ENCODE data around the gene FAAP20. TPM values are rescaled to one million over a fixed set of nuclear protein-coding genes. Genes with fewer than 3 reads are reported as not detected.

FAAP20 gene
- total RNA-seq, 1 donor from 2014 or later, result 23.4 TPM

GRCh38 chr1:2212274-2212531, 17.6 kb upstream of the FAAP20 start:
- no peak for DNase-seq (ENCODE audit: low read depth)

- DNase-seq (ENCODE audit: low read depth), result no peak
Measured at GRCh38 chr1:2210786-2211185, 16.2 kb upstream of the FAAP20 start.

GRCh38 chr1:2210084-2210653, 15.6 kb upstream of the FAAP20 start:
- no peak for DNase-seq (ENCODE audit: low read depth)

- no peak for DNase-seq (ENCODE audit: low read depth)
Measured at GRCh38 chr1:2209400-2210083, 15.0 kb upstream of the FAAP20 start.

- DNase-seq (ENCODE audit: low read depth), result peak; percentile 88
Measured at GRCh38 chr1:2208309-2209239, 14.0 kb upstream of the FAAP20 start.

- DNase-seq (ENCODE audit: low read depth), result no peak
Measured at GRCh38 chr1:2206813-2207487, 12.4 kb upstream of the FAAP20 start.

GRCh38 chr1:2205191-2205952, 10.8 kb upstream of the FAAP20 start:
- peak; percentile 60 for DNase-seq (ENCODE audit: low read depth)

- no peak for DNase-seq (ENCODE audit: low read depth)
Measured at GRCh38 chr1:2204415-2205190, 10.0 kb upstream of the FAAP20 start.

- DNase-seq (ENCODE audit: low read depth), result no peak
Measured at GRCh38 chr1:2203671-2204414, 9.3 kb upstream of the FAAP20 start.

GRCh38 chr1:2202843-2203601, 8.4 kb upstream of the FAAP20 start:
- no peak for DNase-seq (ENCODE audit: low read depth)

GRCh38 chr1:2202008-2202575, 7.5 kb upstream of the FAAP20 start:
- DNase-seq (ENCODE audit: low read depth), result no peak

- no peak for DNase-seq (ENCODE audit: low read depth)
Measured at GRCh38 chr1:2201062-2201461, 6.5 kb upstream of the FAAP20 start.

- DNase-seq (ENCODE audit: low read depth), result no peak
Measured at GRCh38 chr1:2200308-2200943, 5.9 kb upstream of the FAAP20 start.

GRCh38 chr1:2199042-2199810, 4.7 kb upstream of the FAAP20 start:
- DNase-seq (ENCODE audit: low read depth), result peak; percentile 78

- no peak for DNase-seq (ENCODE audit: low read depth)
Measured at GRCh38 chr1:2198571-2198970, 4.0 kb upstream of the FAAP20 start.

- no peak for DNase-seq (ENCODE audit: low read depth)
Measured at GRCh38 chr1:2197707-2198165, 3.2 kb upstream of the FAAP20 start.

- no peak for DNase-seq (ENCODE audit: low read depth)
Measured at GRCh38 chr1:2196901-2197638, 2.5 kb upstream of the FAAP20 start.

Data from renal cortical epithelial cell (primary cell).